ENCODE results near the gene MYO1D. TPM values are rescaled to one million over a fixed set of nuclear protein-coding genes. Genes with fewer than 3 reads are reported as not detected.
"Not testable (repeated sequence)": the region's sequence is repeated elsewhere in the genome, so short reads cannot be mapped to it uniquely, and the experiment has no call there.

MYO1D gene
- total RNA-seq, 2 donors from 2014 or later, result 238 to 382 TPM

GRCh38 chr17:32648450-32648849 is 228.5 kb downstream of the MYO1D start:
- intact Hi-C loops (cut with DNase I), result no loop called here
- no peak for TF ChIP-seq CTCF (IDR thresholded peaks at IDR 0.05)
- Histone ChIP-seq H3K36me3 (peaks cover 6% of the 10 kb centered on the region), H3K4me3 (no peak overlapping the region), H3K27me3 (no peaks in the 10 kb centered on the region), H3K4me1 (no peaks in the 10 kb centered on the region), H3K27ac (no peak overlapping the region), H3K9ac (ENCODE audit: low read depth in 2 of 2, low read length in 2 of 2) (no peak overlapping the region), H3K9me3 (no peaks in the 10 kb centered on the region)
- no peak for DNase-seq

GRCh38 chr17:32646941-32647340 is 230.0 kb downstream of the MYO1D start:
- no peak overlapping the region for H3K27ac ChIP-seq
- no peak overlapping the region for H3K9ac ChIP-seq (ENCODE audit: low read depth in 2 of 2, low read length in 2 of 2)
- no peak for TF ChIP-seq CTCF (IDR thresholded peaks at IDR 0.05)
- DNase-seq, result no peak
- intact Hi-C loops (cut with DNase I), result no loop called here
- peaks cover 4% of the 10 kb centered on the region for H3K36me3 ChIP-seq
- H3K9me3 ChIP-seq, result no peaks in the 10 kb centered on the region
- H3K27me3 ChIP-seq, result no peaks in the 10 kb centered on the region
- no peaks in the 10 kb centered on the region for H3K4me1 ChIP-seq
- no peak overlapping the region for H3K4me3 ChIP-seq

- H3K27ac ChIP-seq; H3K4me3 ChIP-seq; H3K9me3 ChIP-seq; H3K36me3 ChIP-seq; H3K9ac ChIP-seq (ENCODE audit: low read depth in 2 of 2, low read length in 2 of 2); intact Hi-C loops (cut with DNase I); DNase-seq; H3K4me1 ChIP-seq; H3K27me3 ChIP-seq: not testable (repeated sequence)
Observed at GRCh38 chr17:32641514-32641913, 235.4 kb downstream of the MYO1D start.

GRCh38 chr17:32636598-32637218 is 240.2 kb downstream of the MYO1D start:
- Histone ChIP-seq H3K36me3 (no peaks in the 10 kb centered on the region), H3K4me3 (no peak overlapping the region), H3K27ac (no peak overlapping the region), H3K27me3 (no peaks in the 10 kb centered on the region), H3K4me1 (no peaks in the 10 kb centered on the region), H3K9me3 (no peaks in the 10 kb centered on the region), H3K9ac (ENCODE audit: low read depth in 2 of 2, low read length in 2 of 2) (no peak overlapping the region)
- TF ChIP-seq CTCF (IDR thresholded peaks at IDR 0.05), result no peak
- intact Hi-C loops (cut with DNase I), result no loop called here
- DNase-seq, result no peak

GRCh38 chr17:32634167-32634566 is 242.8 kb downstream of the MYO1D start:
- Histone ChIP-seq H3K4me1 (no peaks in the 10 kb centered on the region), H3K9me3 (no peaks in the 10 kb centered on the region), H3K4me3 (no peak overlapping the region), H3K27me3 (no peaks in the 10 kb centered on the region), H3K9ac (ENCODE audit: low read depth in 2 of 2, low read length in 2 of 2) (no peak overlapping the region), H3K36me3 (no peaks in the 10 kb centered on the region), H3K27ac (no peak overlapping the region)
- no peak for TF ChIP-seq CTCF (IDR thresholded peaks at IDR 0.05)
- intact Hi-C loops (cut with DNase I), result no loop called here
- no peak for DNase-seq

GRCh38 chr17:32631341-32632096 is 245.4 kb downstream of the MYO1D start:
- Histone ChIP-seq H3K9me3 (no peaks in the 10 kb centered on the region), H3K4me1 (no peaks in the 10 kb centered on the region)

More at GRCh38 chr17:32631341-32632096, 245.4 kb downstream of the MYO1D start:
- Histone ChIP-seq H3K27ac (no peak overlapping the region), H3K36me3 (no peaks in the 10 kb centered on the region), H3K4me3 (no peak overlapping the region), H3K27me3 (no peaks in the 10 kb centered on the region), H3K9ac (ENCODE audit: low read depth in 2 of 2, low read length in 2 of 2) (no peak overlapping the region)
- intact Hi-C loops (cut with DNase I), result no loop called here
- no peak for TF ChIP-seq CTCF (IDR thresholded peaks at IDR 0.05)
- no peak for DNase-seq
